Smooth muscle cell (in vitro differentiated cells): ENCODE results near the gene VWA3B. TPM values are rescaled to one million over a fixed set of nuclear protein-coding genes. Genes with fewer than 3 reads are reported as not detected.

Experiments
- DNase-seq: peaks from one replicate; lab custom pipeline; 2025; ENCODE audit not compliant: unreplicated experiment; lab: John Stamatoyannopoulos, UW
- H2AFZ ChIP-seq: fragments of 200-600 bp; sonication (generic); 2 replicates; pipeline ENCODE4 v1.6.0; 2016; ENCODE audit warnings: antibody characterized with exemption, low read depth, mild to moderate bottlenecking
- H3F3A ChIP-seq: fragments of 200-600 bp; sonication (generic); 2 replicates; pipeline ENCODE4 v1.6.0; 2017; ENCODE audit warnings: antibody characterized with exemption, low read depth
- H3K27ac ChIP-seq: fragments of 200-600 bp; sonication (generic); 2 replicates; pipeline ENCODE4 v1.5.1; 2016; ENCODE audit warnings: low read depth, mild to moderate bottlenecking
- H3K27me3 ChIP-seq: fragments of 200-600 bp; sonication (generic); 2 replicates; pipeline ENCODE4 v1.6.1; 2016; ENCODE audit warnings: low read depth, mild to moderate bottlenecking
- H3K36me3 ChIP-seq: fragments of 200-600 bp; sonication (generic); 2 replicates; pipeline ENCODE4 v1.5.1; 2016; ENCODE audit warnings: low read depth
- H3K4me1 ChIP-seq: fragments of 200-600 bp; sonication (generic); 2 replicates; pipeline ENCODE4 v1.5.1; 2016; ENCODE audit warnings: low read depth
- H3K4me2 ChIP-seq: fragments of 200-600 bp; sonication (generic); 2 replicates; pipeline ENCODE4 v1.6.0; 2016; ENCODE audit warnings: mild to moderate bottlenecking
- H3K4me3 ChIP-seq: fragments of 200-600 bp; sonication (generic); 2 replicates; pipeline ENCODE4 v1.5.1; 2016; ENCODE audit warnings: mild to moderate bottlenecking
- H3K79me2 ChIP-seq: fragments of 200-600 bp; sonication (generic); 2 replicates; pipeline ENCODE4 v1.6.0; 2016; ENCODE audit warnings: low read depth, mild to moderate bottlenecking
- H3K9ac ChIP-seq: fragments of 200-600 bp; sonication (generic); 2 replicates; pipeline ENCODE4 v1.6.0; 2016; ENCODE audit warnings: low read depth
- H3K9me3 ChIP-seq: fragments of 200-600 bp; sonication (generic); replicated peaks from 2 replicates; pipeline ENCODE4 v1.5.1; 2016; ENCODE audit warnings: low read depth
- H4K20me1 ChIP-seq: fragments of 200-600 bp; sonication (generic); 2 replicates; pipeline ENCODE4 v1.6.0; 2016; ENCODE audit warnings: low read depth
- CTCF ChIP-seq: fragments of 200-600 bp; sonication (generic); IDR thresholded peaks from 2 replicates; pipeline ENCODE4 v1.5.1; 2017; ENCODE audit warnings: borderline replicate concordance, mild to moderate bottlenecking, antibody characterized with exemption; ENCODE audit not compliant: insufficient read depth, poor library complexity, severe bottlenecking
- WGBS: methylation state at CpG from one replicate; pipeline ENCODE4 v1.1.7; 2016; ENCODE audit warnings: low lambda C conversion rate; 5-methylcytosine and 5-hydroxymethylcytosine counted together
- polyA plus RNA-seq: library from polyadenylated mRNA; unstranded; fragments of >200 nt; fragmentation: Nextera tagmentation; extraction: Ambion mirVana; gene quantifications from 2 replicates; pipeline ENCODE4 v1.2.1, GENCODE V29; 2016
- total RNA-seq: library from RNA; depleted of rRNA; stranded (reverse); fragments of >200 nt; gene quantifications from 2 replicates; pipeline ENCODE4 v1.2.3, GENCODE V29; 2014

The VWA3B gene
- total and polyA plus RNA-seq, 2 experiments from 2014 or later = not detected

GRCh38 chr2:98063291-98063854 lies 23.6 kb upstream of the VWA3B start:
- Histone ChIP-seq H3K27ac (no peak overlapping the region), H4K20me1 (no peaks in the 10 kb centered on the region), H3K79me2 (no peaks in the 10 kb centered on the region), H3K9me3 (no peaks in the 10 kb centered on the region), H3F3A (no peaks in the 10 kb centered on the region), H2AFZ (no peak overlapping the region), H3K4me2 (no peak overlapping the region), H3K36me3 (no peaks in the 10 kb centered on the region), H3K27me3 (no peaks in the 10 kb centered on the region), H3K9ac (no peak overlapping the region), H3K4me1 (no peaks in the 10 kb centered on the region), H3K4me3 (no peak overlapping the region)
- no peak for DNase-seq
- TF ChIP-seq CTCF = no peak
- 89% methylated on average over 4 of the region's 4 CpGs for WGBS

- WGBS = 95% methylated on average over 4 of the region's 4 CpGs
Observed at GRCh38 chr2:98065808-98066207, 21.2 kb upstream of the VWA3B start.

DNA sequence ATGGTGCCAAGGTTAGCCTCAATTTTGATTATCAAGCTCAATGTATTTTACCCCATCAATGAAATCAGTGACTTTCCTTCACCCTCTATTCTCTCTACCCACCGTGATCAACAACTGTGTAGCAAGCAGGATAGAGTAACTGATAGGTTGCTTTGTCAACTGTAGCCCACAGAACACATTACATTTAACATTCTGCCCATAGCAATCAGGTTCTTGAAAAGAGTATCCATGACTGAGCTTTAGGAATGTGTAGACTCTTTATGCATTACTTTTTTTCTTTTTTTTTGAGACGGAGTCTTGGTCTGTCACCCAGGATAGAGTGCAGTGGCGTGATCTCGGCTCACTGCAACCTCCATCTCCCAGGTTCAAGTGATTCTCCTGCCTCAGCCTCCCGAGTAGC lies 19.8 kb upstream of the VWA3B start:
- no peaks in the 10 kb centered on the region for H3F3A ChIP-seq
- no peak for DNase-seq
- WGBS = 98% methylated on average over 5 of the region's 5 CpGs
- H3K4me1 ChIP-seq = no peaks in the 10 kb centered on the region
- no peak for TF ChIP-seq CTCF
- no peak overlapping the region for H2AFZ ChIP-seq
- H3K4me2 ChIP-seq = no peak overlapping the region
- H3K27me3 ChIP-seq = no peaks in the 10 kb centered on the region
- no peaks in the 10 kb centered on the region for H3K36me3 ChIP-seq
- H4K20me1 ChIP-seq = no peaks in the 10 kb centered on the region
- no peaks in the 10 kb centered on the region for H3K9me3 ChIP-seq
- no peak overlapping the region for H3K9ac ChIP-seq
- H3K79me2 ChIP-seq = no peaks in the 10 kb centered on the region
- no peak overlapping the region for H3K4me3 ChIP-seq
- H3K27ac ChIP-seq = no peak overlapping the region

More at GRCh38 chr2:98065808-98066207, 21.2 kb upstream of the VWA3B start:
- H3K4me2 ChIP-seq = no peak overlapping the region
- no peaks in the 10 kb centered on the region for H3F3A ChIP-seq
- H3K79me2 ChIP-seq = no peaks in the 10 kb centered on the region
- H3K9me3 ChIP-seq = no peaks in the 10 kb centered on the region
- no peak overlapping the region for H3K9ac ChIP-seq
- DNase-seq = no peak
- no peak overlapping the region for H3K27ac ChIP-seq
- no peaks in the 10 kb centered on the region for H3K36me3 ChIP-seq
- H3K4me3 ChIP-seq = no peak overlapping the region
- TF ChIP-seq CTCF = no peak
- no peaks in the 10 kb centered on the region for H3K4me1 ChIP-seq
- H3K27me3 ChIP-seq = no peaks in the 10 kb centered on the region
- H2AFZ ChIP-seq = no peak overlapping the region
- H4K20me1 ChIP-seq = no peaks in the 10 kb centered on the region

DNA sequence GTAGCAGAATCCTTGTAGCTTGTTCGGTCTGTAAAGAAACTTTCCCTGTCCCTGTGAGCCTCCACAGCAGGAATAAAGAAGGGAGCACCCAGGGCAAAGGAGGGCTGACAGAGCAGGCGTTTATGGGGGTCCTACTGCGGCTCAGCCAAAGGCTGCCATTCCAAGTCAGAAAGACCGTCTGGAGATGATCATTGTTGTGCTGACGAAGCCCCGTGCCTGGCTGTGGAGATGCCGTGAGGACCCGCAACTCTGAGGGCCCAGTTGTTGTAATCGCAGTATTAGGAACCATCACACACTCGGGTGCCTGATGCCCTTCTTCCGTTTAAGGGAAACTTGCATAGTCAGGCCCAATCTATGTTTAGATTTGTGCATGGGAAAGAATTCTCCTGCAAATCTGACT lies 16.9 kb upstream of the VWA3B start:
- 80% methylated on average over 11 of the region's 11 CpGs for WGBS
- Histone ChIP-seq H2AFZ (no peak overlapping the region), H3K4me3 (no peak overlapping the region), H3K79me2 (no peaks in the 10 kb centered on the region), H3K36me3 (no peaks in the 10 kb centered on the region), H3K27ac (no peak overlapping the region), H3K4me1 (no peaks in the 10 kb centered on the region), H3K9me3 (no peaks in the 10 kb centered on the region), H3K27me3 (no peaks in the 10 kb centered on the region), H3K9ac (no peak overlapping the region), H3F3A (no peaks in the 10 kb centered on the region), H4K20me1 (no peaks in the 10 kb centered on the region), H3K4me2 (no peak overlapping the region)
- TF ChIP-seq CTCF = no peak
- DNase-seq = no peak
